Smooth muscle cell (in vitro differentiated cells): ENCODE results near the gene MALSU1. TPM values are rescaled to one million over a fixed set of nuclear protein-coding genes. Genes with fewer than 3 reads are reported as not detected.

Experiments used
- DNase-seq: peaks from one replicate; lab custom pipeline; 2025; ENCODE audit not compliant: unreplicated experiment; lab: John Stamatoyannopoulos, UW
- H2AFZ ChIP-seq: fragments of 200-600 bp; sonication (generic); 2 replicates; pipeline ENCODE4 v1.6.0; 2016; ENCODE audit warnings: antibody characterized with exemption, low read depth, mild to moderate bottlenecking
- H3F3A ChIP-seq: fragments of 200-600 bp; sonication (generic); 2 replicates; pipeline ENCODE4 v1.6.0; 2017; ENCODE audit warnings: antibody characterized with exemption, low read depth
- H3K27ac ChIP-seq: fragments of 200-600 bp; sonication (generic); 2 replicates; pipeline ENCODE4 v1.5.1; 2016; ENCODE audit warnings: low read depth, mild to moderate bottlenecking
- H3K27me3 ChIP-seq: fragments of 200-600 bp; sonication (generic); 2 replicates; pipeline ENCODE4 v1.6.1; 2016; ENCODE audit warnings: low read depth, mild to moderate bottlenecking
- H3K36me3 ChIP-seq: fragments of 200-600 bp; sonication (generic); 2 replicates; pipeline ENCODE4 v1.5.1; 2016; ENCODE audit warnings: low read depth
- H3K4me1 ChIP-seq: fragments of 200-600 bp; sonication (generic); 2 replicates; pipeline ENCODE4 v1.5.1; 2016; ENCODE audit warnings: low read depth
- H3K4me2 ChIP-seq: fragments of 200-600 bp; sonication (generic); 2 replicates; pipeline ENCODE4 v1.6.0; 2016; ENCODE audit warnings: mild to moderate bottlenecking
- H3K4me3 ChIP-seq: fragments of 200-600 bp; sonication (generic); 2 replicates; pipeline ENCODE4 v1.5.1; 2016; ENCODE audit warnings: mild to moderate bottlenecking
- H3K79me2 ChIP-seq: fragments of 200-600 bp; sonication (generic); 2 replicates; pipeline ENCODE4 v1.6.0; 2016; ENCODE audit warnings: low read depth, mild to moderate bottlenecking
- H3K9ac ChIP-seq: fragments of 200-600 bp; sonication (generic); 2 replicates; pipeline ENCODE4 v1.6.0; 2016; ENCODE audit warnings: low read depth
- H3K9me3 ChIP-seq: fragments of 200-600 bp; sonication (generic); replicated peaks from 2 replicates; pipeline ENCODE4 v1.5.1; 2016; ENCODE audit warnings: low read depth
- H4K20me1 ChIP-seq: fragments of 200-600 bp; sonication (generic); 2 replicates; pipeline ENCODE4 v1.6.0; 2016; ENCODE audit warnings: low read depth
- WGBS: methylation state at CpG from one replicate; pipeline ENCODE4 v1.1.7; 2016; ENCODE audit warnings: low lambda C conversion rate; 5-methylcytosine and 5-hydroxymethylcytosine counted together
- polyA plus RNA-seq: library from polyadenylated mRNA; unstranded; fragments of >200 nt; fragmentation: Nextera tagmentation; extraction: Ambion mirVana; gene quantifications from 2 replicates; pipeline ENCODE4 v1.2.1, GENCODE V29; 2016
- total RNA-seq: library from RNA; depleted of rRNA; stranded (reverse); fragments of >200 nt; gene quantifications from 2 replicates; pipeline ENCODE4 v1.2.3, GENCODE V29; 2014
- TF ChIP-seq, protein P1 (sequence below): fragments of 200-600 bp; sonication (generic); IDR thresholded peaks from 2 replicates; pipeline ENCODE4 v1.5.1; 2017; ENCODE audit warnings: borderline replicate concordance, mild to moderate bottlenecking, antibody characterized with exemption; ENCODE audit not compliant: insufficient read depth, poor library complexity, severe bottlenecking

The MALSU1 gene
- total and polyA plus RNA-seq, 2 experiments from 2014 or later = 89.8 to 107 TPM

DNA sequence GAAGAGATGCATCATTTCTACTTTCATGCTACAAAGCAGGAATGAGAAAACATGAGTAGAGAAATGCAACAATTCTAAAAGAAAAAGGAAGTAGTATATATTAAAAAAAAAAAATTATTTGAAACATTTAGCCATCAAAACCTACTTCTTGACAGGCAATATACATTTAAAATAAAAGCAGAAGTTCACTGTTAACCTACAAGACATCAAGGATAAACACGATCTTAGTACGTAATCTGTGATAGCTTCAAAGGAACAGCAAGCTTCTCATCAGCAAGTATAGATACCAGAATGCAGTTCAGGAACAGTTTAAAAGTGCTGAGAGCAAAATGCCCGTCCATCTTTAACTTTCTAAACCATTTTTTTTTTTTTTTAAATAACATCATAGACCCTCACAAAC, 36.9 kb downstream of the MALSU1 start:
- Histone ChIP-seq H3K36me3 (peaks cover 2% of the 10 kb centered on the region), H3K27me3 (no peaks in the 10 kb centered on the region), H3K79me2 (peaks cover 3% of the 10 kb centered on the region), H3K4me1 (peaks cover 5% of the 10 kb centered on the region), H3K9me3 (no peaks in the 10 kb centered on the region), H3F3A (peaks cover 6% of the 10 kb centered on the region), H4K20me1 (no peaks in the 10 kb centered on the region), H3K4me2 (no peak overlapping the region), H2AFZ (no peak overlapping the region), H3K4me3 (no peak overlapping the region), H3K27ac (no peak overlapping the region), H3K9ac (no peak overlapping the region)
- TF ChIP-seq, protein P1, sequence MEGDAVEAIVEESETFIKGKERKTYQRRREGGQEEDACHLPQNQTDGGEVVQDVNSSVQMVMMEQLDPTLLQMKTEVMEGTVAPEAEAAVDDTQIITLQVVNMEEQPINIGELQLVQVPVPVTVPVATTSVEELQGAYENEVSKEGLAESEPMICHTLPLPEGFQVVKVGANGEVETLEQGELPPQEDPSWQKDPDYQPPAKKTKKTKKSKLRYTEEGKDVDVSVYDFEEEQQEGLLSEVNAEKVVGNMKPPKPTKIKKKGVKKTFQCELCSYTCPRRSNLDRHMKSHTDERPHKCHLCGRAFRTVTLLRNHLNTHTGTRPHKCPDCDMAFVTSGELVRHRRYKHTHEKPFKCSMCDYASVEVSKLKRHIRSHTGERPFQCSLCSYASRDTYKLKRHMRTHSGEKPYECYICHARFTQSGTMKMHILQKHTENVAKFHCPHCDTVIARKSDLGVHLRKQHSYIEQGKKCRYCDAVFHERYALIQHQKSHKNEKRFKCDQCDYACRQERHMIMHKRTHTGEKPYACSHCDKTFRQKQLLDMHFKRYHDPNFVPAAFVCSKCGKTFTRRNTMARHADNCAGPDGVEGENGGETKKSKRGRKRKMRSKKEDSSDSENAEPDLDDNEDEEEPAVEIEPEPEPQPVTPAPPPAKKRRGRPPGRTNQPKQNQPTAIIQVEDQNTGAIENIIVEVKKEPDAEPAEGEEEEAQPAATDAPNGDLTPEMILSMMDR = no peak
- 96% methylated on average over 3 of the region's 3 CpGs for WGBS
- DNase-seq = no peak

DNA sequence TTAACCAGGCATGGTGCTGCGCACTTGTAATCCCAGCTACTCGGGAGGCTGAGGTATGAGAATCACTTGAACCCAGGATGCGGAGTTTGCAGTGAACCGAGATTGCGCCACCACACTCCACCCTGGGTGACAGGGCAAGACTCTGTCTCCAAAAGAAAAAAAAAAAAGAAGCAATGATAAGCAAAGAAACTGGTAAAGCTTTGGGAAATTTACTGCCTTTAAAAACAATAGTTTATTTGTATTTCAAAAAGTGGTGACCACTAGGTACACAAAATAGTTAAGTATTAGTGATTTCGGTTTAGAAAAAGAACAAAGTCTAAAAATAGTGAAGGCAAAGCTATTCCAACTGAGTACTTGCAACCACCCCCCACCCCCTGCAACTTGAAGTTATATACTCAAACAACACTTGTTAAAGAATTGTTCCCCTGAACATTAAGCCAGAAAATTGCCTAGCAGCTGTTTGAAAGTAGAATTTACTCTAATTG, 37.7 kb downstream of the MALSU1 start:
- whole genome bisulfite sequencing = 83% methylated on average over 6 of the region's 6 CpGs
- H3K27me3 ChIP-seq = no peaks in the 10 kb centered on the region
- no peak overlapping the region for H3K4me3 ChIP-seq
- no peaks in the 10 kb centered on the region for H3K9me3 ChIP-seq
- H3K4me2 ChIP-seq = no peak overlapping the region
- no peak overlapping the region for H2AFZ ChIP-seq
- H3K4me1 ChIP-seq = peaks cover 5% of the 10 kb centered on the region
- TF ChIP-seq, protein P1 = no peak
- H3K79me2 ChIP-seq = peaks cover 3% of the 10 kb centered on the region
- H4K20me1 ChIP-seq = no peaks in the 10 kb centered on the region
- H3K9ac ChIP-seq = no peak overlapping the region
- peaks cover 3% of the 10 kb centered on the region for H3K36me3 ChIP-seq
- H3F3A ChIP-seq = peaks cover 6% of the 10 kb centered on the region
- no peak for DNase-seq
- no peak overlapping the region for H3K27ac ChIP-seq

DNA sequence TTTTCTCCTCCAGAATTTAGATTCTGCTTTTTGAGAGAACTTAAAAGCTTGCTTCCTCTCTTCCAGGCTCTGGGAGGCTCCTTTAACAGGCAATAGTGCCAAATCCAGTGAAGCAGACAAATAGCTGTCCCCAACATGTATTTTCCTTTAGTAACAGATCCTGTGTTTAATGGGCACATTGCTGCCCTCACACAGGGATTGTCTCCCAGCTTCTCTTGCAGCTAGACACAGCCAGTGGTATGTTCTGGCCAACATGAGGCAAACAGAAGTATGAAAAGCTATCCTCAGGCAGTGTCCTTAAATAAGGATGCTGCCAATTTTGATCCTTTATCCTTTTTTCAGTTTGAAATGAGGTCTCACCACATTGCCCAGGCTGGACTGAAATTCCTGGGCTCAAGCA, 38.2 kb downstream of the MALSU1 start:
- Histone ChIP-seq H3K4me1 (peaks cover 6% of the 10 kb centered on the region), H3K27me3 (no peaks in the 10 kb centered on the region), H3K4me2 (no peak overlapping the region), H3K79me2 (peaks cover 3% of the 10 kb centered on the region), H3K9ac (no peak overlapping the region), H3K4me3 (no peak overlapping the region), H2AFZ (no peak overlapping the region), H3F3A (peaks cover 6% of the 10 kb centered on the region), H3K36me3 (peaks cover 3% of the 10 kb centered on the region), H3K27ac (no peak overlapping the region), H4K20me1 (no peaks in the 10 kb centered on the region), H3K9me3 (no peaks in the 10 kb centered on the region)
- TF ChIP-seq, protein P1 = no peak
- DNase-seq = no peak

DNA sequence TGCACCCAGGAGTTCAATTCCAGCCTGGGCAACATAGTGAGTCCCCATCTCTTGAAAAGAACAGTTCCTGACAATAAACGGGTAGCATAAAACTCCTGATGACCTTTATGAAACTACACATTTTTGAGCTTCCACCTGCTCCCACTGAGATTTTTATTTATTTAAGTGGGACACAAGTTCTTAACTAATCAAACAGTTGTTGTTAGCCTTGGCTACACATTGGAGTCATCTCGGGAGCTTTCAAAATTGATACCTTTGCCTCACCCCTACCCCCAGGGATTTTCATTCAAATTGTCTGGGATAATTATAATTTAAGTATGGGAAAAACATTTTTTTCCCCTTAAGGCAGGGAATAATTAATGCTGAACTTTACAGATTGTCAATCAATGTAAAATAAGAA, 39.3 kb downstream of the MALSU1 start:
- H3K27ac ChIP-seq = no peak overlapping the region
- no peak overlapping the region for H2AFZ ChIP-seq
- whole genome bisulfite sequencing = 95% methylated on average over 2 of the region's 2 CpGs
- no peak overlapping the region for H3K4me3 ChIP-seq
- peaks cover 10% of the 10 kb centered on the region for H3F3A ChIP-seq
- no peak overlapping the region for H3K9ac ChIP-seq
- H3K27me3 ChIP-seq = no peaks in the 10 kb centered on the region
- no peak overlapping the region for H3K4me2 ChIP-seq
- H4K20me1 ChIP-seq = no peaks in the 10 kb centered on the region
- TF ChIP-seq, protein P1 = no peak
- H3K36me3 ChIP-seq = peaks cover 3% of the 10 kb centered on the region
- H3K4me1 ChIP-seq = peaks cover 7% of the 10 kb centered on the region
- no peaks in the 10 kb centered on the region for H3K9me3 ChIP-seq
- peaks cover 3% of the 10 kb centered on the region for H3K79me2 ChIP-seq
- no peak for DNase-seq
